SKM-1 treated with dmso at 0.1 percent for 144 hours (cell line): ENCODE measurements around the gene SLC16A11.
"Not testable (repeated sequence)": the region's sequence is repeated elsewhere in the genome, so short reads cannot be mapped to it uniquely, and the experiment has no call there.

Experiments used
- DNase-seq: peaks from one replicate; lab custom pipeline; 2025; ENCODE audit not compliant: unreplicated experiment; lab: John Stamatoyannopoulos, UW

Gene SLC16A11, protein sequence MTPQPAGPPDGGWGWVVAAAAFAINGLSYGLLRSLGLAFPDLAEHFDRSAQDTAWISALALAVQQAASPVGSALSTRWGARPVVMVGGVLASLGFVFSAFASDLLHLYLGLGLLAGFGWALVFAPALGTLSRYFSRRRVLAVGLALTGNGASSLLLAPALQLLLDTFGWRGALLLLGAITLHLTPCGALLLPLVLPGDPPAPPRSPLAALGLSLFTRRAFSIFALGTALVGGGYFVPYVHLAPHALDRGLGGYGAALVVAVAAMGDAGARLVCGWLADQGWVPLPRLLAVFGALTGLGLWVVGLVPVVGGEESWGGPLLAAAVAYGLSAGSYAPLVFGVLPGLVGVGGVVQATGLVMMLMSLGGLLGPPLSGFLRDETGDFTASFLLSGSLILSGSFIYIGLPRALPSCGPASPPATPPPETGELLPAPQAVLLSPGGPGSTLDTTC

DNA sequence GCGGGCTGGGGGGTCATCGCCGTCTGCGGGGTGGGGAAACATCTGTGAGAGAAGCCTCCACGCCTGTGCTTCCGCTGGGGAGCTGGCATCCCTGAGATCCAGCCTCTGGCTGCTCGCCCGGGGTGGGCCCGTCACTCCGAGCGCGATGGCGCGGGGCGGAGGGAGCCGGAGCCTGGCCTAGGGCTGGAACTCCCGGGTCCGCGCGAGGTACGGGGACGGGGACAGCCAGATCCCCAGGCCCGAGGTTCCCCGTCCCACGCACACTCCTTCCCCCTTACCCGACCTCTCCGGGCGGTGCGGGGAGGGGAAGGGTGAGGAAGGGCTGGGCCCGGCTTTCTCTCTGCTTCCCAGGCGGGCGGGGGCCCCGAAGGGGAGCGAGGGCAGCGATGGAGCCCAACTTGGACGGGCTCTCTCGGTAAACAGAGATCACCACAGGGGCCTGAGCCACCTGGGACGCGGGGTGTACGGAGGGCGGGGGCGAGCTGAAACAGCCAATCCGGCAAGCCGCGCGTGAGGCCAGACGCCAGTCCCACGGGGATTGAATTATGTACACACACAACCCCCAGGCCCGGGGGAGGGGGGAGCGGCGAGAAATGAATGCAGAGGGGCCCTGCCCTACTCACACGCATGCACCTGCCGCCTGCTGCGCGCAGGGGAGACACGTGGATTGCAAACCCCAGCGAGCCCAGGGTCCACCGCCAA is at the start of gene SLC16A11:
SLC16A11 (minus strand) TSS at position 596 of the 702 bp plus-strand sequence; CDS start at position 17, 579 bp downstream.
- DNase-seq = no peak

DNA sequence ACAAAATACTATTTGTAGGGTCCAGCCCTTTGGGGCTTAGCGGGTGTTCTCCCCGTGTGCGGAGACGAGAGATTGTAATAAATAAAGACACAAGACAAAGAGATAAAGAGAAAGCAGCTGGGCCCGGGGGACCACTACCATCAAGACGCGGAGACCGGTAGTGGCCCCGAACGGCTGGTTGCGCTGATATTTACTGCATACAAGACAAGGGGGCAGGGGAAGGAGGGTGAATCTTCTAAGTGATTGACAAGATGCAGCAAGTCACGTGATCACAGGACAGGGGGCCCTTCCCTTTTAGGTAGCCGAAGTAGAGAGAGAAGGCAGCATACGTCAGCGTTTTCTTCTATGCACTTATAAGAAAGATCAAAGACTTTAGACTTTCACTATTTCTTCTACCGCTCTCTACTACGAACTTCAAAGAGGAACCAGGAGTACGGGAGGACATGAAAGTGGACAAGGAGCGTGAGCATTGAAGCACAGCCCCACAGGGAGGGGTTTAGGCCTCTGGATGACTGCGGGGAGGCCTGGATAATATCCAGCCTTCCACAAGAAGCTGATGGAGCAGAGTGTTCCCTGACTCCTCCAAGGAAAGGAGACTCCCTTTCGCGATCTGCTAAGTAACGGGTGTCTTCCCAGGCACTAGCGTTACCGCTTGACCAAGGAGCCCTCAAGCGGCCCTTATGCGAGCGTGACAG is 47.6 kb upstream of the SLC16A11 start:
- DNase-seq = not testable (repeated sequence)

DNA sequence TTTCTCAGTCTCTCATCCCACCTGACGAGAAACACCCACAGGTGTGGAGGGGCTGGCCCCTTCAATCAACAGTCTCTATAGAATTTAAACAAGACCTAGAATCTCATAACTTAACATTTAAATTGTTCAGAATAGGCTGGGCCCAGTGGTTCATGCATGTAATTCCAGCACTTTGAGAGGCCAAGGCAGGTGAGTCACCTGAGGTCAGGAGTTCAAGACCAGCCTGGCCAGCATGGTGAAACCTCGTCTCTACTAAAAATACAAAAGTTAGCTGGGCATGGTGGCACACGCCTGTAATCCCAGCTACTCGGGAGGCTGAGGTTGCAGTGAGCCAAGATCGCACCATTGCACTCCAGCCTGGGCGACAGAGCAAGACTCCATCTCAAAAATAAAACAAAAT is 45.7 kb upstream of the SLC16A11 start:
- not testable (repeated sequence) for DNase-seq

DNA sequence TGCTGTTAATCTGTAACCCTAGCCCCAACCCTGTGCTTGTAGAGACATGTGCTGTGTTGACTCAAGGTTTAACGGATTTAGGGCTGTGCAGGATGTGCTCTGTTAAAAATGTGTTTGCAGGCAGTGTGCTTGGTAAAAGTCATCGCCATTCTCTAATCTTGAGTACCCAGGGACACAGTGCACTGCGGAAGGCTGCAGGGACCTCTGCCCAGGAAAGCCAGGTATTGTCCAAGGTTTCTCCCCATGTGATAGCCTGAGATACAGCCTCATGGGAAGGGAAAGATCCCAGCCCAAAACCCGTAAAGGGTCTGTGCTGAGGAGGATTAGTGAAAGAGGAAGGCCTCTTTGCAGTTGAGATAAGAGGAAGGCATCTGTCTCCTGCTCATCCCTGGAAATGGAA is 44.5 kb upstream of the SLC16A11 start:
- DNase-seq = not testable (repeated sequence)

DNA sequence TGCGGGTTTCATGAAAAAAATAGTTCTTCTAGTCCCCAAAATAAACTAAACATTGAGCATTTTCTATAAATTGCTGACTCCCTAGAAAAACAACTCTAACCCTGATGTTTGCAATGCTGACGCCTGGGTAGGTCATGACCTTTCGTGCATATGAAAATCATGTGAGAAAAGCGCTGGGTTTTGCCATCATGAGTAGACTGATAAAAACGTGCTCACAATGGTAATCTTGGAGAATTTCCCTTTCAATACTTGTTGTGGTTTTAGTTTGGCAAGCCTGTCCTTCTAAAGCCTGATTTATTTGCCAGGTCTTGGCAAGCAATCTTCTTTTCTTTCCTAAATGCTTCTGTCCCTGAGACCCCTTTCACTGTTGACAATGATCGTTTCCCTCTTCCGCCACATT is 40.2 kb upstream of the SLC16A11 start:
- no peak for DNase-seq

DNA sequence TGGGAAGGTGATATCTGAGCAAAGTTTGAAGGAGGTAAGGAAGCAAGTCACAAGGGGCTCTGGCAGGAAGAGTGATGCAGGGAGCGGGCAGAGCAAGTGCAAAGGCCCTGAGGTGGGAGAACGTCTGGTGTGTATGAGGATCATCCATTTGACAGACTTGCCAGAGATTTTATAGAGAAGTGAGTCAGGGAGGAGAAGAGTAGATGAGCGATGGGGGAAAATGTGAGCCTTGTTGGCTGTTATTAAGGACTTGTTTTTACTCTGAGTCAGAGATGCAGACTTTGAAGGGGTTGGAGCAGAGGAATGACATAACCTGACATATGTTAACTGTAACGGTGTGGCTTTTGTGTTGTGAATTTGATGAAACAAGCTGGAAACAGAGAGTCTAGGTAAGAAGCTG is 39.7 kb upstream of the SLC16A11 start:
- DNase-seq = no peak

DNA sequence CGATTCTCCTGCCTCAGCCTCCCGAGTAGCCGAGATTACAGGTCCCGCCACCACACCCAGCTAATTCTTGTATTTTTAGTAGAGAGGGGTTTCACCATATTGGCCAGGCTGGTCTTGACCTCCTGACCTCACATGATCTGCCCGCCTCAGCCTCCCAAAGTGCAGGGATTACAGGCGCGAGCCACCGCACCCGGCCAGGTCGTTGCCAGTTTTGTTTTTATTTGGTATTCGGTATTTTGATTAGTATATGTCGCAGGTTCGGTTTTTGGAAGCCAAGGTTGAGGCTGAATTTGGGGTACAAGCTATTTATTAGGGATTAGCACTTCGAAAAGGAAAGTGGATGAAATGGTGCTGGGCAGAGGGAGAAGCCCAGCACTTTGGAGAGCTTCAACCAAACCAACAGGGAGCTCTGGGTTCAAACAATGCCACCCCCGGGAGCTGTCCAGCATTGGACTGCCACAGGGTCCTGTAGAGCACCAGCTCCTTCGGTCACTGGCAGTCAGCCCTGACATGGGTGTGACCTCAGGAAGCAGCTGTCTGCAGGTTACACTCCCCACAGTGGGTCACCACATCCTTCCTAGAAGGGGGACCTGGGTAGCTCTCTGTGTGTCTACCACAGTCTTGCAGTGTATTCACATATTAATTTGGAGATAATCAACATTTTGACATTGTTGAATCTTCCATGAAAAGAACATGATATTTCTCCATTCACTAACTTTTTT is 37.6 kb upstream of the SLC16A11 start:
- no peak for DNase-seq

DNA sequence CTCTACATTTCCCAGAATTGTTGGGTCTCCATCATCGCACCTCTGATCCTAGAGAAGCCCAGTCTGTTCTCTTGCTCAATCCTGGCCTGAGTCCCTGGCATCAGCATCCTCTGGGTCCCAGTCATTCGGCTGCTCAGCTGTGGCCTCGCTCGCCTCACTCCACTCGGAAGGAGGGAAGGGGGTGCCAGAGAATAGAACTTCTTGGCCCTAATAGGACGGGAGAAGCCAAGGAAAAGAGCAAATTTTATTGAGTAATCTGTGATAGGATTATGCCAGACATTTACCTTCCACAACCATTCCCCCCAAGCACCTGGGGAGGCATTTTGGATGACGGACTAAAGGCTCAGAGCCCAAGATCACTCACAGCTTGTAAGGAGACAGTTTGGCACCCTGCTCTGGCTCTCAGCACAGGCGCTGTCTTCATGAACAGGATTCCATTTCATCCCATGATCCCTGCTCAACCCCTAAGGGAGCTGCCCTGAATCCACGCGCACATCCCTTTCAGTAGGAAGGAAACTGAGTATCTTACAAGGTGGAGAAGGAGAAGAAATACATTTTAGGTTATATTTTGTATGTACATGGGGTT is 36.7 kb upstream of the SLC16A11 start:
- no peak for DNase-seq

DNA sequence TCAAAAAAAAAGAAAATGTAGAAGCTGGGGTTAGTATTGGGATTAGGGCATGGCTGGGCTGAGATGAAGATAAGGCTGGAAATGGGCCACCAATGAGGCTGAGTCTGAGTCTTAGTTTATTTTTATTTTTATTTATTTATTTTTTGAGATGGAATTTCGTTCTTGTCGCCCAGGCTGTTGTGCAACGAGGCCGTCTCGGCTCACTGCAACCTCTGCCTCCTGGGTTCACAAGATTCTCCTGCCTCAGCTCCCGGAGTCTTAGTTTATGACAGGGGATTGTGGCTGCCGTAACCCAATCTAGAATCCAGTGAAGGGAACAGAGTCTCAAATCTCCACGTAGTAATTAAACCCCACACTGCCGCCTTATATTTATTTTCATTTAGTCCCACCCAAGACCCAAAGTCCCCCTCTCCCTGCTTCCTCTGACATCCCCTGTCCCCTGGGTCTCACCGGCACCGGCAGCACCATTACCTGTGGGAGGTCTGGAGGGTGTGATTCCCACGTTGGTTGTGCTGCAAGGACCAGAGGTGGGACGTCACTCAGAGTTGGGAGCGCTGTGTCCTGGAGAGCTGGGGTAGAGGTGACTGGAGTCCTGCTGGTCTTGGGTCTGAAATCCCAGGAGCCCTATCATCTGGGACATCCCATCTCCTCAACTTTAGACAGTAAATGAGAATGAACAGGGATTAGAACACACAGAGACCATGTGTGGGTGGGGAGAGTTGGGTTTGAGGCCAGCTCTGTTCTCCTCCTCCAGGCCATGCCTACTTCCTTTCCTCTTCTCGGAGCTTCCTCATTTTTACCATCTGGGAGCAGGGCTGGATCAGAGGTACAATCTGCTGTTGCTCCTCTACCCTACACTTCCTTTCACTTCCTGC is 35.9 kb upstream of the SLC16A11 start, which contains the start of gene CLEC10A:
CLEC10A (minus strand) TSS at position 671 of the 875 bp plus-strand sequence. CDS start 1,439 bp downstream, outside the sequence.
- no peak for DNase-seq

DNA sequence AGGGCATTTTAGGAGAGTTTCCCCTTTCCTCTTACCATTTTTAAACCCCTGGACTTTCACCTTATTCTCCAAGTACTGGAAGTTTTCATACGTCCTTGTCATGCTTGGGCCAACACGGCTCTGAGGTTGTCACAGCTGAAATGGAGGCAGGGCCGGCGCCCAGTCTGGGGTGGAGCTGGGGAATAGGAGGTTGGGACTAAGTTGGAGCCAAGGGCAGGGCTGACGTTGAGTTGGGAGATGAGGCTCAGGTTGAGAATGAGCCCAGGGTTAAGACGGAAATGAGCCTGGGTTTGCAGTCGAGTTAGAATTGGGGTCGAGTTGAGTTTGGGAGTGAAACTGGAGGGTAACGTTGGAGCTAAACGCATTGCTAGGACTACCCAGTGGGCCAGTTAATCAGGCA is 34.8 kb upstream of the SLC16A11 start:
- DNase-seq = no peak

DNA sequence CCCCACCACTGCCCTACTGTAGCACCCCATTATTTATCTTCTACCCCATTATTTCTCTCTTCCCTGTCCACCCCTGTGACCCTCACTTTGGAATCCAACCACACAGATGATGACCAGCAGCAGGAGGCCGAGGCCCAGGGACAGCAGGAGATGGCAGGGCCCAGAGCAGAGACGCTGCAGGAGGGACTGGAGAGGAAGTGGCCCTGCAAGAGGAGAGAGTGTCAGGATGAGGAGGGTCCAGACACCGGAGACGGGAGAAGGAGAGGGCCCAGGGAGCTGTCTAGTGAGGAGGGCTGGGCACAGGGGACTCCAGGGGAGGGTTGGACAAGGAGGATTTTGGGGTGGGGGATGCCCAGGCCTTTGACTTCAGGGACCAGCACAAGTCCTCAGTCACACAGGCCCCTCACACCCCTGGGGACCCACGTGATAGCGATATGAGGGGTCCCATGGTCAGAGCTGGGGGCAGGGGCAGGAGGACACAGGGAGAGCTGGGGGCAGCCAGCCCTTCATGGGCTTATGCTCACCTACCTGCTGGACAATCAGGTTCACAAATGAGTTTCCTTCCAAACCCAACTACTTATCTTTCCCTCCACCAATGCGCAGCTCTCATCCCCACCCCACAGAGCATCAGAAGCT is 34.1 kb upstream of the SLC16A11 start:
- no peak for DNase-seq

DNA sequence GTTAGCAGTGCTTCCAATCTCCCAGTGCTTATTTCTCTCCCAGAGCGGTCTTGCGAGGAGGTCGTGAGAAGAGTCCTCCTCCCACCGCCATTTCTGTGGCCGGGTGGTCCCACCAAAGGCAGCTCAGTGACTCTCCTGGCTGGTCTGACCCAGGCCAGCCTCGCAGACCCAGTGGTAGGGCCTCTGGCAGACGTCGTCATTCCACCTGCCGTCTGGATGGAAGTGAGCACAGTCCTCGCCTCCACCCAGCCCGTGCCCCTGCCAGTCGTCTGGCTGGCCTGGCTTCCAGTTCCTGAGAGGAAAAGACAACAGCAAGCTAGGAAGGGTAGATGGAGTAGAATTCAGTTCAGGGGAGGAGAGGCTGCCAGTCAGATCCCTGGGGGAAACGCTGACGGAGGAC is 31.0 kb upstream of the SLC16A11 start:
- no peak for DNase-seq

DNA sequence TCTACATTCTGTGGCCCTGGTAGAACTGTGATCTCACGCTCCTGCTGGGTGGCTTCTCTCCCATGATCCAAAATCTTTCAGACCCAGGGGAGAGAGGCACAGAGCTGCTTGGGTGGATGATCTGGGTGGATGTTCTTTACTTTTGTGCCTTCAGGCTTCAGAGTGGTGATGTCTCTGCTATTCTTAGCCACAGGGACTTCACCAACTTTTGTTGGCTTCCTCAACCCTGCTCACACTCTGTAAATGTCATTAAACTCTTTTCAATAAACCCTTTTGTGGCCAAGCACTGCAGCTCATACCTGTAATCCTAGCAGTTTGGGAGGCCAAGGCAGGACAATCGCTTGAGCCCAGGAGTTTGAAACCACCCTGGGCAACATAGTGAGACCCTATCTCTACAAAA is 28.5 kb upstream of the SLC16A11 start:
- DNase-seq = no peak

DNA sequence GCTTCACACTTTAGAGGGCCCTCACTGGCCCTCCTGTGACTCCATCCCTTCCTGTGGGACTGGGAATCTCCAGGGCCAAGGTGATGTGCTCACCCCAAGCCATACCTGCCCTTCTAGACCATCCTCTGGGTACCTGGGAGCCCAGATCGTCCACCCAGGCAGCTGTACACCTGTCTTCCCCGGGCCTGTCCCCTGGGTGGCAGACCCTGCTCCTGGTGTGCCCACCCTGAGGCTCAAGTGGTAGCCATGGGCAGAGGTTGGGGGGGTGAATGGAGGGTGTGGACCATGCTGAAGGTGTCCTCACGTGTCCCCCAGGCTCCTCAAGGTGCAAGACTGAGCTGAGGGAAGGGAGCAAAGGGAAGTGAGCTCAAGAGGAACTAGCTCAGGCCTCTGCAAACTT is 26.8 kb upstream of the SLC16A11 start:
- DNase-seq = no peak

DNA sequence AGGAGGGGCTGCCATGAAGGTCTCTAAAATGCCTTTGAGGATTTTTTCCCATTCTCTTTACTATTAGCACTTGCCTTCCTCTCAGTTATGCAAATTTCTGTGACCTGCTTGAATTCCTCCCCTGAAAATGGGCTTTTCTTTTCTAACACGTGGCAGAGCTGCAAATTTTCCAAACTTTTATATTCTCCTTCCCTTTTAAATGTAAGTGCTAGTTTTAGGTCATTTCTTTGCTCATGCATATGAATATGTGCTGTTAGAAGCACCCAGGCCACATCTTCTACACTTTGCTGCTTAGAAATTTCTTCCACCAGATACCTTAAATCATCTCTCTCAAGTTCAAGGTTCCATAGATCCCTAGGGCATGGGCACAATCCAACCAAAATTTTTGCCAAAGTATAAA is 24.4 kb upstream of the SLC16A11 start:
- DNase-seq = no peak

DNA sequence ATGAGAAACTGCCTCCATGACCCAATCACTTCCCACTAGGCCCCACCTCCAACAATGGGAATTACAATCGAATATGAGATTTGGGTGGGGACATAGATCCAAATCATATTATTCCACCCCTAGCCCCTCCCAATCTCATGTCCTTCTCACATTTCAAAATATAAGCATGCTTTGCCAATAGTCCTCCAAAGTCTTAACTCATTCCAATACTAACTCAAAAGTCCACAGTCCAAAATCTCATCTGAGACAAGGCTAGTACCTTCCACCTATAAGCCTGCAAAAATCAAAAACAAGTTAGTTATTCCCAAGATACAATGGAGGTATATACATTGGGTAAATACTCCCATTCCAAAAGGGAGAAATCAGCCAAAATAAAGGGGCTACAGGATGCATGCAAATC is 23.3 kb upstream of the SLC16A11 start:
- DNase-seq = no peak

DNA sequence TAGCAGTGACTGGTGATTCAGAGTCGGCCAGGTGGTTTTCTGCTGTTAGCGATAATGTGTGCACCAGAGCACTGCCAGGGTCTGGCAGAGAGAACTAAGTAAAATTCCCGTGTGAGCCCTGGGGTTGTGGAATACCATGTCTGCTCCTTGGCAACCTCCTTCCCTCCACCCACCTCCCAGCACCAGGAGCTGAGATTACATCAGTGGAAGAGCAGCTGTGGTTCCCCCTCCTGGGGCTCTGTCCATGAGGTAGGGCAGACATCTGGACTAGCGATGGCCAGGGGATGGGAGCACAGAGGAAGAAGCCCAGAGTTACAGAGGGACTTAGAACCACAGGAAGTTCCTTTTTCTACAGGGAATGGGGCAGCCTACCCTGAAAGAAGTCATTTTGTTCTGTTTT is 20.4 kb upstream of the SLC16A11 start:
- no peak for DNase-seq

DNA sequence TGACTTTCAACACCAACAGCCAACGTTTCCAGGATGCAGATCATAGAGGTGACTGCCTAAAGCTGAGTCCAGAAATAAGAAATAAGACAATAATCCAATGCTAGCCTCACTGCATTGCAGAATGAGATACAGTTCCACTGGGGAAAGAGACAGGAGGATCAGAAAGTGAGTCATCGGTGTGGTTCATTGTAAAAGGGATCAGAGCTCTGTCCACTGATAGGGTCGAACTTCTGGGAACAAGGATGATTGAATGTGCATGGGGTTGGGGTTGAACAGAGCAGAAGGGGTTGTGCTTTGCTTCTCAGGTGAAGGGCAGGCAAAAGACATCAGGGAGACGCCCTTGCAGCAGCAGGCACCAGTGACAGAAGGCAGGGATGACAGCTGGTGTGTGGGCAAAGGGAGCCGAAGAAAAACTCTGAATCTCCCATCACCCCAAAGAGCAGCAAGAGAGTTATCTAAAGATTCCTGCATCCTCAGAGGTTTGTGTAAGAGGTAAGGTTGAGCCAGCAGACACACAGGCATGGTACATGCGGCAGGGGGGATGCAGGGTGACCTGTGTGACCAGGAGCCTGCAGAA is 19.7 kb upstream of the SLC16A11 start:
- no peak for DNase-seq
